Measurements from ENCODE around the gene CCDC87. TPM values are rescaled to one million over a fixed set of nuclear protein-coding genes. Genes with fewer than 3 reads are reported as not detected.

Gene CCDC87
- total and polyA plus RNA-seq, 2 experiments from 2014 or later: 0.39 to 1.2 TPM

DNA sequence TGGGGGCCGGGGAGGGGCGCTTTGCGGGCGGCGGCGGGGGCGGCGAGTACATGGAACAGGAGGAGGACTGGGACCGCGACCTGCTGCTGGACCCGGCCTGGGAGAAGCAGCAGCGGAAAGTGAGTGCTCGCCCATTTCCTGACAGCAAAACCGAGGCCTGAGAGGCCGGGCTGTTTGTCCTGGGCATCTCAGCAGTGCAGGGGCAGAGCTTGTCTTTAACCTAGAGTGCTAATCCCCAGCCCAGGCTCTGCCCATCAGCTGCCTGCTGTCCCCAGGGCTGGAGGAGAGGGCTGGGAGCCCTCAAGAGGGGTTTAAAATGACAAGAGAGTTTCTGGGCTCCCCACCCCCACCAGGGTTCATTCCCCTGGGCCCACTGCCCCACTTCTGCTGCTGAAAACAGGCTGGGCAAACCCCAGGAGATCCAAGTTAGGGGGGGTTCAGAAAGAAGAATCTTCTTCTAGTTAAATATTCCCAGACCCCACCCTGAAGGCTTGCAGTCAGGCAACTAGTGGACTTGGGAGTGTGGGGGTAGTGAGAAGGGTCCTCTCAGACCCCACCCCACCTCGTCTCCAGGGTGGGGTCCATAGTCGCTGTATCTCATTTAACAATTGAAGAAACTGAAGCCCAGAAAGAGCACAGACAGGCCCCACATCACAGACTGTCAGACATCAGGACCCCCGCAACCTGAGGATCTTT, 45.7 kb downstream of the CCDC87 start (continued):
- TF ChIP-seq, protein P1, sequence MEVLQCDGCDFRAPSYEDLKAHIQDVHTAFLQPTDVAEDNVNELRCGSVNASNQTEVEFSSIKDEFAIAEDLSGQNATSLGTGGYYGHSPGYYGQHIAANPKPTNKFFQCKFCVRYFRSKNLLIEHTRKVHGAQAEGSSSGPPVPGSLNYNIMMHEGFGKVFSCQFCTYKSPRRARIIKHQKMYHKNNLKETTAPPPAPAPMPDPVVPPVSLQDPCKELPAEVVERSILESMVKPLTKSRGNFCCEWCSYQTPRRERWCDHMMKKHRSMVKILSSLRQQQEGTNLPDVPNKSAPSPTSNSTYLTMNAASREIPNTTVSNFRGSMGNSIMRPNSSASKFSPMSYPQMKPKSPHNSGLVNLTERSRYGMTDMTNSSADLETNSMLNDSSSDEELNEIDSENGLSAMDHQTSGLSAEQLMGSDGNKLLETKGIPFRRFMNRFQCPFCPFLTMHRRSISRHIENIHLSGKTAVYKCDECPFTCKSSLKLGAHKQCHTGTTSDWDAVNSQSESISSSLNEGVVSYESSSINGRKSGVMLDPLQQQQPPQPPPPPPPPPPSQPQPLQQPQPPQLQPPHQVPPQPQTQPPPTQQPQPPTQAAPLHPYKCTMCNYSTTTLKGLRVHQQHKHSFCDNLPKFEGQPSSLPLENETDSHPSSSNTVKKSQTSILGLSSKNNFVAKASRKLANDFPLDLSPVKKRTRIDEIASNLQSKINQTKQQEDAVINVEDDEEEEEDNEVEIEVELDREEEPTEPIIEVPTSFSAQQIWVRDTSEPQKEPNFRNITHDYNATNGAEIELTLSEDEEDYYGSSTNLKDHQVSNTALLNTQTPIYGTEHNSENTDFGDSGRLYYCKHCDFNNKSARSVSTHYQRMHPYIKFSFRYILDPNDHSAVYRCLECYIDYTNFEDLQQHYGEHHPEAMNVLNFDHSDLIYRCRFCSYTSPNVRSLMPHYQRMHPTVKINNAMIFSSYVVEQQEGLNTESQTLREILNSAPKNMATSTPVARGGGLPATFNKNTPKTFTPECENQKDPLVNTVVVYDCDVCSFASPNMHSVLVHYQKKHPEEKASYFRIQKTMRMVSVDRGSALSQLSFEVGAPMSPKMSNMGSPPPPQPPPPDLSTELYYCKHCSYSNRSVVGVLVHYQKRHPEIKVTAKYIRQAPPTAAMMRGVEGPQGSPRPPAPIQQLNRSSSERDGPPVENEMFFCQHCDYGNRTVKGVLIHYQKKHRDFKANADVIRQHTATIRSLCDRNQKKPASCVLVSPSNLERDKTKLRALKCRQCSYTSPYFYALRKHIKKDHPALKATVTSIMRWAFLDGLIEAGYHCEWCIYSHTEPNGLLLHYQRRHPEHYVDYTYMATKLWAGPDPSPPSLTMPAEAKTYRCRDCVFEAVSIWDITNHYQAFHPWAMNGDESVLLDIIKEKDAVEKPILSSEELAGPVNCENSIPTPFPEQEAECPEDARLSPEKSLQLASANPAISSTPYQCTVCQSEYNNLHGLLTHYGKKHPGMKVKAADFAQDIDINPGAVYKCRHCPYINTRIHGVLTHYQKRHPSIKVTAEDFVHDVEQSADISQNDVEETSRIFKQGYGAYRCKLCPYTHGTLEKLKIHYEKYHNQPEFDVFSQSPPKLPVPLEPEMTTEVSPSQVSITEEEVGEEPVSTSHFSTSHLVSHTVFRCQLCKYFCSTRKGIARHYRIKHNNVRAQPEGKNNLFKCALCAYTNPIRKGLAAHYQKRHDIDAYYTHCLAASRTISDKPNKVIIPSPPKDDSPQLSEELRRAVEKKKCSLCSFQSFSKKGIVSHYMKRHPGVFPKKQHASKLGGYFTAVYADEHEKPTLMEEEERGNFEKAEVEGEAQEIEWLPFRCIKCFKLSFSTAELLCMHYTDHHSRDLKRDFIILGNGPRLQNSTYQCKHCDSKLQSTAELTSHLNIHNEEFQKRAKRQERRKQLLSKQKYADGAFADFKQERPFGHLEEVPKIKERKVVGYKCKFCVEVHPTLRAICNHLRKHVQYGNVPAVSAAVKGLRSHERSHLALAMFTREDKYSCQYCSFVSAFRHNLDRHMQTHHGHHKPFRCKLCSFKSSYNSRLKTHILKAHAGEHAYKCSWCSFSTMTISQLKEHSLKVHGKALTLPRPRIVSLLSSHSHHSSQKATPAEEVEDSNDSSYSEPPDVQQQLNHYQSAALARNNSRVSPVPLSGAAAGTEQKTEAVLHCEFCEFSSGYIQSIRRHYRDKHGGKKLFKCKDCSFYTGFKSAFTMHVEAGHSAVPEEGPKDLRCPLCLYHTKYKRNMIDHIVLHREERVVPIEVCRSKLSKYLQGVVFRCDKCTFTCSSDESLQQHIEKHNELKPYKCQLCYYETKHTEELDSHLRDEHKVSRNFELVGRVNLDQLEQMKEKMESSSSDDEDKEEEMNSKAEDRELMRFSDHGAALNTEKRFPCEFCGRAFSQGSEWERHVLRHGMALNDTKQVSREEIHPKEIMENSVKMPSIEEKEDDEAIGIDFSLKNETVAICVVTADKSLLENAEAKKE (CRISPR knock-in tag; IDR thresholded peaks at IDR 0.05): no peak
- TF ChIP-seq, protein P2, sequence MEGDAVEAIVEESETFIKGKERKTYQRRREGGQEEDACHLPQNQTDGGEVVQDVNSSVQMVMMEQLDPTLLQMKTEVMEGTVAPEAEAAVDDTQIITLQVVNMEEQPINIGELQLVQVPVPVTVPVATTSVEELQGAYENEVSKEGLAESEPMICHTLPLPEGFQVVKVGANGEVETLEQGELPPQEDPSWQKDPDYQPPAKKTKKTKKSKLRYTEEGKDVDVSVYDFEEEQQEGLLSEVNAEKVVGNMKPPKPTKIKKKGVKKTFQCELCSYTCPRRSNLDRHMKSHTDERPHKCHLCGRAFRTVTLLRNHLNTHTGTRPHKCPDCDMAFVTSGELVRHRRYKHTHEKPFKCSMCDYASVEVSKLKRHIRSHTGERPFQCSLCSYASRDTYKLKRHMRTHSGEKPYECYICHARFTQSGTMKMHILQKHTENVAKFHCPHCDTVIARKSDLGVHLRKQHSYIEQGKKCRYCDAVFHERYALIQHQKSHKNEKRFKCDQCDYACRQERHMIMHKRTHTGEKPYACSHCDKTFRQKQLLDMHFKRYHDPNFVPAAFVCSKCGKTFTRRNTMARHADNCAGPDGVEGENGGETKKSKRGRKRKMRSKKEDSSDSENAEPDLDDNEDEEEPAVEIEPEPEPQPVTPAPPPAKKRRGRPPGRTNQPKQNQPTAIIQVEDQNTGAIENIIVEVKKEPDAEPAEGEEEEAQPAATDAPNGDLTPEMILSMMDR (conservative IDR thresholded peaks at IDR 0.05; ENCODE audit: low read depth in 2 of 2): no peak
- no peak for TF ChIP-seq ZNF114 (CRISPR knock-in tag; IDR thresholded peaks at IDR 0.05)
- TF ChIP-seq CREB1 (CRISPR knock-in tag; IDR thresholded peaks at IDR 0.05; ENCODE audit: low read depth): no peak

DNA sequence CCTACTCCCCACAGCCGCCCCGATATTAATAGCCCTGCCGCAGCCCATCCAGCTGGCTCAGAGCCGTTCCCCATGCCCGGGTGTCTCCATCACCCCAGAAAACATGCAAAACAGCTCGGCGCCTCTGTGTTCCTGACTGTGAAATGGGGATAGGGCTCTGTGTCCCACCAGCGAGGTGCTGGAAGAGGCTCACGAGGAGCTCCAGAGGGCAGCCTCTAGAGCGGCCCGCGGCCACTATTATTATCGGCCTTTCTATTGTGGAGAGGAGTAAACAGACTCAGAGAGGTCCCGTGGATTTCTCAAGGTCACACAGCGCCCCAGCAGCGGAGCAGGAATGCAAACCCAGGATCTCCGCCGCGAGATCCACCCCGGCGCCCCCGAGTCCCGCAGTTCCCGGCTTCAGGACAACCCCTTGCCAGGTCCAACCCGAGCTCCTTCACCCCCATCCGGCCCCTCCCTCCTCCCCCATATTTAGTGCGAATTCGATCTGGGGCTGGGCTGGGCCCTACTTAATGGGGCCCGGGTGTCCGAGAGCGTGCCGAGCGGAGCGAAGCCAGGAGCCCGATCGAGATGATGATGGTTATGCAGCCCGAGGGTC, 46.4 kb downstream of the CCDC87 start, which contains the start of gene ACTN3:
Gene ACTN3 (plus strand): TSS at position 536 of the 598 bp plus-strand sequence. CDS start 35 bp downstream, at position 571.
- Histone ChIP-seq H3K4me1 (ENCODE audit: insufficient read depth) (peaks cover 35% of the 10 kb centered on the region), H3K4me2 (peak within 1 kb of the TSS; percentile 97), H3F3A (replicated peaks; ENCODE audit: low read depth) (0 out of 2 replicates have a peak, but pooled peaks cover 7% of the 10 kb centered on the region), H3K27ac (ENCODE audit: low read depth) (peak within 1 kb of the TSS; percentile 74; the same call in 1 of the 2 replicates), H3K9me2 (ENCODE audit: insufficient read depth) (no peaks in the 10 kb centered on the region), H2AFZ (peak within 1 kb of the TSS; percentile 97), H4K20me1 (replicated peaks; ENCODE audit: insufficient read depth) (peaks cover 7% of the 10 kb centered on the region), H3K27me3 (ENCODE audit: insufficient read depth) (no peaks in the 10 kb centered on the region), H3K79me2 (replicated peaks; ENCODE audit: insufficient read depth) (0 out of 2 replicates have a peak, but pooled peaks cover 4% of the 10 kb centered on the region), H3K36me3 (ENCODE audit: insufficient read depth) (no peaks in the 10 kb centered on the region), H3K4me3 (peak within 1 kb of the TSS; percentile 97)
- peak within 1 kb of the TSS; percentile 81 for H3K4me3 Mint-ChIP-seq
- H3K4me1 Mint-ChIP-seq: peaks cover 38% of the 10 kb centered on the region
- peak within 1 kb of the TSS; percentile 70 for H3K27ac Mint-ChIP-seq
- ATAC-seq (peak; percentile 68), DNase-seq (ENCODE audit: low spot score) (peak; percentile 88)
- H3K27me3 Mint-ChIP-seq (ENCODE audit: insufficient read depth, low read depth, poor library complexity): peaks cover 18% of the 10 kb centered on the region
- peaks cover 4% of the 10 kb centered on the region; the same call in 1 of the 3 replicates for H3K36me3 Mint-ChIP-seq (ENCODE audit: low read depth)
- H3K9me3 Mint-ChIP-seq: no peaks in the 10 kb centered on the region; the same call in 1 of the 3 replicates
- TF ChIP-seq STAT1 (IDR thresholded peaks at IDR 0.05; ENCODE audit: unreplicated experiment) (no peak), JUNB (IDR thresholded peaks at IDR 0.05; ENCODE audit: unreplicated experiment) (no peak), EZH2 (IDR thresholded peaks at IDR 0.05; ENCODE audit: low read depth, unreplicated experiment) (no peak)
- TF ChIP-seq, protein P3, sequence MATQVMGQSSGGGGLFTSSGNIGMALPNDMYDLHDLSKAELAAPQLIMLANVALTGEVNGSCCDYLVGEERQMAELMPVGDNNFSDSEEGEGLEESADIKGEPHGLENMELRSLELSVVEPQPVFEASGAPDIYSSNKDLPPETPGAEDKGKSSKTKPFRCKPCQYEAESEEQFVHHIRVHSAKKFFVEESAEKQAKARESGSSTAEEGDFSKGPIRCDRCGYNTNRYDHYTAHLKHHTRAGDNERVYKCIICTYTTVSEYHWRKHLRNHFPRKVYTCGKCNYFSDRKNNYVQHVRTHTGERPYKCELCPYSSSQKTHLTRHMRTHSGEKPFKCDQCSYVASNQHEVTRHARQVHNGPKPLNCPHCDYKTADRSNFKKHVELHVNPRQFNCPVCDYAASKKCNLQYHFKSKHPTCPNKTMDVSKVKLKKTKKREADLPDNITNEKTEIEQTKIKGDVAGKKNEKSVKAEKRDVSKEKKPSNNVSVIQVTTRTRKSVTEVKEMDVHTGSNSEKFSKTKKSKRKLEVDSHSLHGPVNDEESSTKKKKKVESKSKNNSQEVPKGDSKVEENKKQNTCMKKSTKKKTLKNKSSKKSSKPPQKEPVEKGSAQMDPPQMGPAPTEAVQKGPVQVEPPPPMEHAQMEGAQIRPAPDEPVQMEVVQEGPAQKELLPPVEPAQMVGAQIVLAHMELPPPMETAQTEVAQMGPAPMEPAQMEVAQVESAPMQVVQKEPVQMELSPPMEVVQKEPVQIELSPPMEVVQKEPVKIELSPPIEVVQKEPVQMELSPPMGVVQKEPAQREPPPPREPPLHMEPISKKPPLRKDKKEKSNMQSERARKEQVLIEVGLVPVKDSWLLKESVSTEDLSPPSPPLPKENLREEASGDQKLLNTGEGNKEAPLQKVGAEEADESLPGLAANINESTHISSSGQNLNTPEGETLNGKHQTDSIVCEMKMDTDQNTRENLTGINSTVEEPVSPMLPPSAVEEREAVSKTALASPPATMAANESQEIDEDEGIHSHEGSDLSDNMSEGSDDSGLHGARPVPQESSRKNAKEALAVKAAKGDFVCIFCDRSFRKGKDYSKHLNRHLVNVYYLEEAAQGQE (IDR thresholded peaks at IDR 0.05; ENCODE audit: unreplicated experiment): no peak
- TF ChIP-seq, protein P4, sequence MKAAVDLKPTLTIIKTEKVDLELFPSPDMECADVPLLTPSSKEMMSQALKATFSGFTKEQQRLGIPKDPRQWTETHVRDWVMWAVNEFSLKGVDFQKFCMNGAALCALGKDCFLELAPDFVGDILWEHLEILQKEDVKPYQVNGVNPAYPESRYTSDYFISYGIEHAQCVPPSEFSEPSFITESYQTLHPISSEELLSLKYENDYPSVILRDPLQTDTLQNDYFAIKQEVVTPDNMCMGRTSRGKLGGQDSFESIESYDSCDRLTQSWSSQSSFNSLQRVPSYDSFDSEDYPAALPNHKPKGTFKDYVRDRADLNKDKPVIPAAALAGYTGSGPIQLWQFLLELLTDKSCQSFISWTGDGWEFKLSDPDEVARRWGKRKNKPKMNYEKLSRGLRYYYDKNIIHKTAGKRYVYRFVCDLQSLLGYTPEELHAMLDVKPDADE (IDR thresholded peaks at IDR 0.05): no peak
